GM21717 (cell line): ENCODE measurements around the gene MARK3.

Source experiments
- ATAC-seq: cut with Tn5 transposase; IDR thresholded peaks from one replicate; pipeline ENCODE4 v1.9.1; 2021; ENCODE audit warnings: mild to moderate bottlenecking, moderate library complexity; ENCODE audit not compliant: unreplicated experiment

MARK3 gene

GRCh38 chr14:103432627-103433026, 47.4 kb downstream of the MARK3 start:
- ATAC-seq, result no peak

DNA sequence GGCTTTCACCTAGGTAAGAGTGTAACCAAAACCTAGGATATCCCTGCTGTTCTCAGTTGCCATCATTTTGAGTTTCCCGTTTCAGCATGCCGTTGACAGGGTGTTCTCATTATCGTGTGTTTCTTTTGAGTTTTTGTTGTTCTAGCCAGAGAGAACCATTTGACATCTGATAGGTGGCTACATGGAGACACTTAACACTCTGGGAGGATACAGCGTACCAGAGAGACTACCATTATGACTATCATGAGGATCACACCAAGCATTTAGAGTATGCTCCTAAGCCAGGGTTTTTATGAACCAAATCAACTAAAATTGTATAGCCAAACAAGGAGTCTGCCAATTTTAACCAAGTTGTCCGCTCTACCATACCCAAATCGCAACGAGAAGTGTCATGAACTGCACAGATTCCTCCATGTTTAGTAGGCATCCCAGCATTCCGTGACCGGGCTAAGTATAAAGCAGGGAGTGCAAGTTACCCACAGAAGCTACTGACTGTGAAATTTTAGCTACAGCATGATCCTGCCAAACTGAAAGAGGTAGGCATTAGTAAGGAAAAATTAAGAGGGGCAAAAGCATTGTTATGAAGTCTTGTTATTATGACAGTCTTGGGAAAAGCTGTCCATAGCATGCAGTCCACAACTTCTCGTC, 48.8 kb downstream of the MARK3 start:
- no peak for ATAC-seq

GRCh38 chr14:103434868-103435442, 49.7 kb downstream of the MARK3 start:
- no peak for ATAC-seq

DNA sequence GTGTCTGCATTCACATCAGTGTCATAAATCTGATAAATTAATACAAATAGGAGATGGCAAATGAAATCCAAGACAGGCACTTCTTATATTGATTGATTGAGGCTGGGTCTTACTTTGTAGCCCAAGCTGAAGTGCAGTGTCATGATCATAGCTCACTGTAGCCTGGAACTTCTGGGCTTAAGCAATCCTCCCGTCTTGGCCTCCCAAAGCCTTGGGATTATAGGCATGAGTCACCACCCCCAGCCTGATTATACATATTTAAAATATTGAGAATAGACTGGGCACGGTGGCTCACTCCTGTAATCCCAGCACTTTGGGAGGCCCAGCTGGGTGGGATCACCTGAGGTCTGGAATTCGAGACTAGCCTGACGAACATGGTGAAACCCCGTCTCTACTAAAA, 51.3 kb downstream of the MARK3 start:
- ATAC-seq, result no peak

- no peak for ATAC-seq
Observed at GRCh38 chr14:103442288-103442687, 57.1 kb downstream of the MARK3 start.

DNA sequence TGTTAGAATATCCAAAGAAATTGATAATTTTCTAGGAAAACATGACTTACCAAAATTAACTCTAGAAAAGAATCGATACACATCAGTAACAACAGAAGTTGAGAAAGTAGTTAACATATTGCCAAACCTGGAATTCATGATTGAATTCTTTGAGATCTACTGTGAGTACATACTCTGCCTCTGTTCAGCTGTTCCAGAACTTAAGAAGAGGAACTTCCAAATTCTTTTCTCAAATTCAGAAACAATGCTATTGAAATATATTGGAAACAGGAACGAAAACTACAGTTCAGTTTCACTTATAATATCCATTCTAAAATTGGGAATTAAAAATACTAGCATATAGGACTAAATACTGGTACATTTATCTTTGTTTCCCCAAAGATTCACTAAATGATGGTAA, 57.9 kb downstream of the MARK3 start:
- no peak for ATAC-seq

DNA sequence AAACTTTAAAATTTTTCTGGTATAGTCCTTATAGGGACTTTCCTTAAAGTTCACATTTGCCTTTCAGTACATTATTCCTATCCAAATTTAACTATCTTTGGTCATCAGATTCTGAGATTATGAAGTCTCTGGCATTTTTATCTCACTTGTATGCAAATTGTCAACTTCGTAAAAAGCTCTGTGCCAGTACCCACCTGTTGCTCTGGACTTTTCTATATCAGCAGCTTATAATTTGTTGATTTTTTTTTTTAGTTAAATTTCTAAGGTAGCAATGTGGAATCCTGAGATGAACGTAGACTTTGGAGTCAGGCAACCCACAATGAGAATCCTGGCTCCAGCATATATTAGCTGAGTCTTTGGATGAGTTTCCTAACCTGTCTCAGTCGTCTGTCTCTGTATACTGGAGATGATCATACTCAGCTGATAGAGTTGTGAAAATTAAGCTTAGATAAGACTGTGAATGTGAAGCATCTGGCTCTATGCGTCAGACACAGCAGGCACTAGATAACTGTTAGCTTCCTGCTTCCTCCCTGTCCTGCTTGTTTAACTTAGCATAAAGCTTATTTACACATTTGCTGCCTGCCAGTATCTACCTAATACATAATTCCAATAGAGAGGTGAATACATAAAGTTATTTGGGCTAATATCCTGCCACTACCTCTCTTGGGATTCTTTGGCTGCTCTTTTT, 59.8 kb downstream of the MARK3 start:
- ATAC-seq, result no peak

GRCh38 chr14:103445806-103446205, 60.6 kb downstream of the MARK3 start:
- no peak for ATAC-seq

GRCh38 chr14:103448097-103448496, 62.9 kb downstream of the MARK3 start:
- ATAC-seq, result no peak

- no peak for ATAC-seq
Observed at GRCh38 chr14:103449634-103450161, 64.5 kb downstream of the MARK3 start.

- no peak for ATAC-seq
Observed at GRCh38 chr14:103450416-103450815, 65.2 kb downstream of the MARK3 start.

DNA sequence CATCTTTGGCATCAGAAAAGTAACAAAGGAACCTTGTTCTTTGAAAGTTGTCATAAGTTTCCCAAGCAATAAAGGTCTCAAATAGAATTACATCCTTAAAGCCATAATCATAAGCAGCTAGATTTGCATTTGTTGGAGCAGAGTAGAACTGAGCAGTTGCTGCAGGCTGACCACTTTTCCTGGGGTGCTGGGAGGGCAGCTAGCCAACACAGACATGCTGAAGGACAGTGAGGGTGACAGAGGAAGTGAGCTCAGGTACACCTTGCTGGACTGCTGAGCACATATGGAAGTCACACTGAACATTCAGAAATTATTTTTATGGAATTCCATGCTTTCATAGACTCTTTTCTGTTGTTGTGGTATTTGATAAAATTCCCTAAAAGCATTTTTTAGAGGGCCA, 66.2 kb downstream of the MARK3 start:
- ATAC-seq, result no peak

GRCh38 chr14:103453791-103454190, 68.6 kb downstream of the MARK3 start:
- ATAC-seq, result no peak

- ATAC-seq, result no peak
Observed at GRCh38 chr14:103456167-103456835, 71.1 kb downstream of the MARK3 start.

DNA sequence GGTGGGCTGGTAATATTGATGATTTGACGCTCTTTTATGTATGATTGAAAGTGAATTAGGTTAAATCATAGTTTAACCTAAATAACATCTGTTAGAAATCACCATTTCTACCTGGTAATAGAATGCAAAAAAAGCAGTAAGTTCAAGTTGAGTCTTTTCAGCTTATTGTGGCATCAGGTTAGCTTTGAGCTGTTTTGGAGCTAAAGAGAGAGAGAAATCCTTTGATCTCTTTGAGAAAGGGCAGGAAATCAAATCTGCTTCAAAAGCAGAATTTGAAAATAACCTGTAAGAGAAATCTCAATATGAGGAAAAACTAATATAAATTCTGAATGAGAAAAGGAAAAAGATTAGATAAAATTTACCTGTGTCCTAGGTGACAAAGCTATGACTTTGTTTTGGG, 75.2 kb downstream of the MARK3 start:
- ATAC-seq, result no peak

GRCh38 chr14:103463149-103463548, 77.9 kb downstream of the MARK3 start:
- ATAC-seq, result no peak

GRCh38 chr14:103463851-103464250, 78.6 kb downstream of the MARK3 start:
- ATAC-seq, result no peak

DNA sequence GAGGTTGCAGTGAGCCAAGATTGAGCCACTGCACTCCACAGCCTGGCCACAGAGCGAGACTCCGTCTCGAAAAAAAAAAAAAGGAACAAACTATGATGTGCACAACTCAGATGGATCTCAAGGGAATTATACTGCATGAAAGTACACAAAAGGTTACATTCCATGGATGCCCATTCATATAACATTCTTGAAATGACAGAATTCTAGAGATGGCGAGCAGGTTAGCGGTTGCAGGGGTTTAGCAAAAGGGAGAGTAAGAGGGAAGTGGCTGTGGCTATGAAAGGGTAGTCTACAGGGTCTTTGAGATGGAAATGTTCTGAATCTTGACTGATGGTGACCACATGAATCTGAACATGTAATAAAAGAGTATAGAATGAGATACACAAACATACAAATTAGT, 87.7 kb downstream of the MARK3 start:
- ATAC-seq, result no peak

DNA sequence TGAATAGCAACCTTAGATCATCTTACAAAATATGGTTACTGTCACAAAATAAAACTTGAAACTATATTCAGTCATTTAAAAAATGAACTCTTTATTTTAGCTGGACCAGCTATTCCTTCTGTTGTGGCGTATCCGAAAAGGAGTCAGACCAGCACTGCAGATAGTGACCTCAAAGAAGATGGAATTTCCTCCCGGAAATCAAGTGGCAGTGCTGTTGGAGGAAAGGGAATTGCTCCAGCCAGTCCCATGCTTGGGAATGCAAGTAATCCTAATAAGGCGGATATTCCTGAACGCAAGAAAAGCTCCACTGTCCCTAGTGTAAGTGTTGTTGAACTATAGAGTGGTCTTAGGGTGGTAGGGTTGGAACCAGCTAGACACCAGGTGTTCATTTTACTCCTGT, 89.7 kb downstream of the MARK3 start:
- no peak for ATAC-seq

DNA sequence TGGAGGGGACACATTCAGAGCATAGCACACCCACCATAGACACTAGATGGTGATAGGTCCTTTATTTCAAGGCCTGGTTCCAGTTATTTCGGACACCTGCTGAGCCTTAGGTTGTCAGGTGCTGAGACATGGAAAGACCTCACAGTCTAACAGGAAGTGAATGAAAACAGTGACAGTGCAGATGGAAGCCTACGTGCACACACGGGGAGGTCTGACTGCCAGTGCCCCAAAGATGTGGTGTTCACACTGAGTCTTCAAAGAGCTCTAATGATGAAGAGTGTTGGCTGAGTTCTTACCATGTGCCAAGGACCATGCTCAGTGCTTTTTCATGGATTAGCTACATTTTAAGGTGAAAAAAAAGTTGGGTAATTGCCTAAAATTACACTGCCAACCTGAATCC, 90.8 kb downstream of the MARK3 start:
- ATAC-seq, result no peak

DNA sequence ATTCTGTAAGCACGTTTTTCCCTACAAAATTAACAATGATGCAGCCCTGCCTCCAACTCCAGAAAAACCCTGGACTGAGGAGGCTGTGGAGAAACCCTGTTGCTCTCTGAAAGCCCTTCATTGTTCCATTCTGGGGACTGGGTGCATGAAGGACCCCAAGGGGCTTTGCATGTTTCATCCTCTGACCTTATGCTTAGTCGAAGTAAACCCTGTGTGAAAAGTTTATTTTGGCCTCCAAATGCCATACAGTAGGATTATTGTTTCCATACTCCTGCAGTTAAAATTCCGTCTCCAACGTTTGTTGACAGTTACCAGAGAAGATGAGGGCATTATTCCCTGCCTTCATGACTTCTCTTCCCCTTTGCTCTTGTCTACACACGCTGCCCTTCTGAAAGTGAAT, 91.4 kb downstream of the MARK3 start:
- no peak for ATAC-seq

GRCh38 chr14:103480595-103480994, 95.4 kb downstream of the MARK3 start:
- ATAC-seq, result peak; percentile 72
